B cell (primary cell): Measurements from ENCODE around the gene CHAC1. TPM values are rescaled to one million over a fixed set of nuclear protein-coding genes. Genes with fewer than 3 reads are reported as not detected.

ENCODE experiments used
- ATAC-seq: fragments of 200-7000 bp; cut with Tn5 transposase; one replicate; pipeline ENCODE4 v1.10.0; 2021; ENCODE audit warnings: low read depth, mild to moderate bottlenecking, moderate number of reproducible peaks, moderate library complexity
- CTCF ChIA-PET: fragments of 350-600 bp; sonication (Branson Sonifier 250); formaldehyde crosslinking; loops from one replicate; lab custom pipeline; 2021; ENCODE audit warnings: antibody characterized with exemption, inconsistent platforms; lab: Charles Lee
- POLR2A ChIA-PET: fragments of 350-600 bp; sonication (Branson Sonifier 250); formaldehyde crosslinking; loops from one replicate; lab custom pipeline; 2021; ENCODE audit warnings: antibody characterized with exemption; lab: Charles Lee
- DNase-seq: peaks from one replicate; pipeline ENCODE4 v3.0.0; 2013
- H2AFZ ChIP-seq: 2 replicates; pipeline ENCODE4 v1.6.1; 2012; ENCODE audit warnings: mild to moderate bottlenecking, low read depth, low read length; ENCODE audit not compliant: insufficient read depth, poor library complexity, severe bottlenecking
- H3K27ac ChIP-seq, 2 donors: 1 replicate in 1 of 2; 2 replicates in 1 of 2; pipeline ENCODE4 v1.5.1; 2012 to 2013; ENCODE audit warnings: low read length in 2 of 2, mild to moderate bottlenecking in 2 of 2, moderate library complexity in 1 of 2
- H3K27me3 ChIP-seq, 4 experiments: fragments of 200-600 bp in 1 of 4; sonication (generic) in 1 of 4; replicated peaks in 1 of 4; 1 replicate in 2 of 4; 2 replicates in 2 of 4; pipeline versions ENCODE4 v1.6.1 to v1.7.0; 2013 to 2016; ENCODE audit warnings: low read length in 3 of 4, mild to moderate bottlenecking in 2 of 4, mixed read lengths in 1 of 4, moderate library complexity in 1 of 4; ENCODE audit not compliant: insufficient read depth in 4 of 4, control insufficient read depth in 3 of 4; ENCODE audit errors: control extremely low read depth in 1 of 4
- H3K36me3 ChIP-seq, 2 experiments: replicated peaks in 1 of 2; 1 replicate in 1 of 2; 2 replicates in 1 of 2; pipeline versions ENCODE4 v1.6.1 to v1.7.1; 2013; ENCODE audit warnings: low read length in 1 of 2; ENCODE audit not compliant: insufficient read depth in 2 of 2, control insufficient read depth in 1 of 2; ENCODE audit errors: control extremely low read depth in 1 of 2, extremely low read depth in 1 of 2
- H3K4me1 ChIP-seq, 2 donors: fragments of 200-600 bp in 1 of 2; sonication (generic) in 1 of 2; 1 replicate in 1 of 2; 2 replicates in 1 of 2; pipeline versions ENCODE4 v1.5.1 to v1.6.1; 2013 to 2017; ENCODE audit warnings: low read length in 2 of 2; ENCODE audit not compliant: control insufficient read depth in 2 of 2, insufficient read depth in 2 of 2
- H3K4me2 ChIP-seq: replicated peaks from 2 replicates; pipeline ENCODE3; 2012; ENCODE audit warnings: mild to moderate bottlenecking, low read depth, low read length; ENCODE audit not compliant: poor library complexity, severe bottlenecking
- H3K4me3 ChIP-seq, 5 experiments: fragments of 200-600 bp in 1 of 5; sonication (generic) in 1 of 5; 1 replicate in 3 of 5; 2 replicates in 2 of 5; pipeline versions ENCODE4 v1.5.1 to v1.7.0; 2011 to 2016; ENCODE audit warnings: low read length in 4 of 5, mild to moderate bottlenecking in 4 of 5, low read depth in 2 of 5, control low read depth in 1 of 5, moderate library complexity in 1 of 5; ENCODE audit not compliant: insufficient read depth in 1 of 5; ENCODE audit errors: control extremely low read depth in 1 of 5, extremely low read depth in 1 of 5
- H3K79me2 ChIP-seq: fragments of 200-600 bp; sonication (generic); one replicate; pipeline ENCODE4 v1.6.0; 2016; ENCODE audit warnings: low read length; ENCODE audit not compliant: control insufficient read depth, insufficient read depth
- H3K9ac ChIP-seq: fragments of 200-600 bp; sonication (generic); 2 replicates; pipeline ENCODE4 v1.6.1; 2017; ENCODE audit warnings: mild to moderate bottlenecking, low read length, moderate library complexity
- H3K9me3 ChIP-seq, 3 donors: one replicate each; pipeline versions ENCODE4 v1.6.1 to v1.7.1; 2013; ENCODE audit warnings: low read length in 2 of 3; ENCODE audit not compliant: control insufficient read depth in 2 of 3, insufficient read depth in 1 of 3; ENCODE audit errors: control extremely low read depth in 1 of 3
- H4K20me1 ChIP-seq: 2 replicates; pipeline ENCODE4 v1.6.0; 2012; ENCODE audit warnings: mild to moderate bottlenecking, low read length; ENCODE audit not compliant: insufficient read depth, control insufficient read depth, poor library complexity, severe bottlenecking
- H3K27ac Mint-ChIP-seq: one replicate; pipeline ENCODE4 v1.8.0; 2021; ENCODE audit warnings: mixed read lengths
- H3K27me3 Mint-ChIP-seq: one replicate; pipeline ENCODE4 v1.8.0; 2021; ENCODE audit warnings: mixed read lengths
- H3K4me1 Mint-ChIP-seq: one replicate; pipeline ENCODE4 v1.8.0; 2021; ENCODE audit warnings: mixed read lengths
- H3K4me3 Mint-ChIP-seq: one replicate; pipeline ENCODE4 v1.8.0; 2021; ENCODE audit warnings: mixed read lengths
- H3K9me3 Mint-ChIP-seq: one replicate; pipeline ENCODE4 v1.8.0; 2022; ENCODE audit warnings: mixed read lengths; ENCODE audit not compliant: insufficient read depth
- EZH2 ChIP-seq: IDR thresholded peaks from 2 replicates; pipeline ENCODE4 v1.6.1; 2012; ENCODE audit warnings: borderline replicate concordance, low read depth, mild to moderate bottlenecking, moderate library complexity, low read length; ENCODE audit not compliant: insufficient read depth, poor library complexity, severe bottlenecking
- WGBS: methylation state at CpG from one replicate; pipeline ENCODE4 v1.1.5; 2013; ENCODE audit warnings: missing lambda C conversion rate; ENCODE audit not compliant: insufficient coverage; 5-methylcytosine and 5-hydroxymethylcytosine counted together
- intact Hi-C: fragments of 100-400 bp; cut with micrococcal nuclease; formaldehyde crosslinking; loops from one replicate; pipeline ENCODE4 v1.10.0; 2022
- polyA plus RNA-seq: library from polyadenylated mRNA; depleted of rRNA; stranded (reverse); fragments of >200 nt; gene quantifications from 2 replicates; pipeline ENCODE4 v1.2.3, GENCODE V29; 2012
- total RNA-seq, 2 donors: library from RNA; stranded (reverse); fragments of 120-200 nt in 1 of 2; gene quantifications; 1 replicate in 1 of 2; 2 replicates in 1 of 2; pipeline versions ENCODE4 v1.2.3 to v1.2.4, GENCODE V29; 2013 to 2022
- TF ChIP-seq, protein P1 (sequence below): fragments of 200-600 bp; IDR thresholded peaks from one replicate; pipeline ENCODE4 v1.8.0; 2022; ENCODE audit warnings: antibody characterized with exemption, mild to moderate bottlenecking

The CHAC1 gene
- total and polyA plus RNA-seq, 2 donors (not counting 1 experiment from before 2014, with no cell fraction given) = 0.81 to 3.6 TPM

DNA sequence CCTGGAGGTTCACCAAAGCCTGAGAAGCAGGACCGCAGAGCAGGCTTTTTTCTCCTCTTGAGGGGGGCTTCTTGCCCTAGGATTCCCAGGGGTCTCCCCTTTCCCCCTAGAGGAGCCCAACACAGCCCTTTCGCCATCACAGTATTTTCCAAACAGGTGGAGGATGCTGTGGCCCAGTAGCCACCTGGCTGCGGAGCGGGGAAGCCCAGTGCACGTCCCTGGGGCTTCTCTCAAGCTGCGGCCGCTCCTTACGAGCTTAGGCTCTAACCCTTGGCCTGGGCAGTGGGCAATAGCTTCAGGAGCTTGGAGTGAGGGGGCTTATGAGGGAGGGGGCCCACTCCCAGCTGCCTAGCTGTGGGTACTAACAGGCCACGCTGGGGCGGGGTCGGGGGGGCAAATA is 35.7 kb upstream of the CHAC1 start:
- DNase-seq = no peak
- Histone ChIP-seq H3K9me3 (no peaks in the 10 kb centered on the region), H4K20me1 (no peaks in the 10 kb centered on the region), H3K36me3 (no peaks in the 10 kb centered on the region), H3K4me2 (no peak overlapping the region), H3K79me2 (no peaks in the 10 kb centered on the region), H3K27me3 (no peaks in the 10 kb centered on the region), H3K27ac (no peak overlapping the region), H3K4me1 (no peaks in the 10 kb centered on the region), H2AFZ (no peak overlapping the region), H3K4me3 (no peak overlapping the region), H3K9ac (no peak overlapping the region)
- Mint-ChIP-seq H3K27me3 (no peaks in the 10 kb centered on the region), H3K9me3 (no peaks in the 10 kb centered on the region), H3K4me1 (no peaks in the 10 kb centered on the region), H3K27ac (no peak overlapping the region), H3K4me3 (no peak overlapping the region)
- ATAC-seq = no peak
- intact Hi-C loops = no loop called here
- ChIA-PET CTCF (interaction anchor here (0.6 kb wide), 2 partner anchors 13 to 820 kb away, joined by 3 read pairs; no protein-coding TSS in a partner anchor), POLR2A (interaction anchor here (0.6 kb wide), 1 partner anchor 13 kb away, joined by 10 read pairs; no protein-coding TSS in a partner anchor)
- no peak for TF ChIP-seq EZH2
- TF ChIP-seq, protein P1, sequence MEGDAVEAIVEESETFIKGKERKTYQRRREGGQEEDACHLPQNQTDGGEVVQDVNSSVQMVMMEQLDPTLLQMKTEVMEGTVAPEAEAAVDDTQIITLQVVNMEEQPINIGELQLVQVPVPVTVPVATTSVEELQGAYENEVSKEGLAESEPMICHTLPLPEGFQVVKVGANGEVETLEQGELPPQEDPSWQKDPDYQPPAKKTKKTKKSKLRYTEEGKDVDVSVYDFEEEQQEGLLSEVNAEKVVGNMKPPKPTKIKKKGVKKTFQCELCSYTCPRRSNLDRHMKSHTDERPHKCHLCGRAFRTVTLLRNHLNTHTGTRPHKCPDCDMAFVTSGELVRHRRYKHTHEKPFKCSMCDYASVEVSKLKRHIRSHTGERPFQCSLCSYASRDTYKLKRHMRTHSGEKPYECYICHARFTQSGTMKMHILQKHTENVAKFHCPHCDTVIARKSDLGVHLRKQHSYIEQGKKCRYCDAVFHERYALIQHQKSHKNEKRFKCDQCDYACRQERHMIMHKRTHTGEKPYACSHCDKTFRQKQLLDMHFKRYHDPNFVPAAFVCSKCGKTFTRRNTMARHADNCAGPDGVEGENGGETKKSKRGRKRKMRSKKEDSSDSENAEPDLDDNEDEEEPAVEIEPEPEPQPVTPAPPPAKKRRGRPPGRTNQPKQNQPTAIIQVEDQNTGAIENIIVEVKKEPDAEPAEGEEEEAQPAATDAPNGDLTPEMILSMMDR = no peak
- 93% methylated on average over 8 of the region's 11 CpGs for WGBS

DNA sequence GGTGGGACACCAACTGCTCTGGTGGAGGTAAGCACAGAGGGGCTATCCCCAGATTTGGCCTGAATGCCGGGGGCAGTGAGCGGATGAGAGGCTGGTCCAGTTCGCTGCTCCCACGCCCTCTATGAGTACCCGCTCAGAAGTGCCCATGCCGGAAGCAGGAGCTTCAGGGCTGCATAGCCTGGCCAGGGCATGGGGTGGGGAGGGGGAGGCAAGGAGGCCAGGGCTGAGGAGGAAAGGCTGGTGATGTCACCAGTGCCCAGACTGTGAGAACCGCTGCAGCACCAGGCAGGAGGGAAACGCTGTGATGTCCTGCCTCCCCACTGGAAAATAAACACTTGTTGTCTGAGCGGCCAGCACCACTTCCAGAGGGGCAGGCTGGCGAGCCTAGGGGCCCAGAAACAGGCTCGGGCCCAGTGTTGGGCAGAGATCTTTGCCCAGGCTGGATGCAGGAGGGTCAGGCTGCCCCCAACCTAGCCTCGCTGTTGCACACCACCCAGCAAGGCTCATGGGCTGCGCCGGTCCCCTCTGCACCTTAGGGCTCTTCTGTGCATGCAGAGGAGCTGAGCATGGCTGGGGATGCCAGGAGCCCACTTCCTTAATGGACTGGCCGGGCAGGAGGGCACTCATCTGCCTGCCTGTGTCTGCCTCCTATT is 35.0 kb upstream of the CHAC1 start:
- Histone ChIP-seq H3K4me2 (no peak overlapping the region), H4K20me1 (no peaks in the 10 kb centered on the region), H3K9me3 (no peaks in the 10 kb centered on the region), H3K36me3 (no peaks in the 10 kb centered on the region), H3K4me1 (no peaks in the 10 kb centered on the region), H3K27ac (no peak overlapping the region), H3K79me2 (no peaks in the 10 kb centered on the region), H3K9ac (no peak overlapping the region), H2AFZ (no peak overlapping the region), H3K27me3 (no peaks in the 10 kb centered on the region), H3K4me3 (no peak overlapping the region)
- H3K27me3 Mint-ChIP-seq = no peaks in the 10 kb centered on the region
- intact Hi-C loops = no loop called here
- ChIA-PET POLR2A (no interaction called here), CTCF (no interaction called here)
- no peaks in the 10 kb centered on the region for H3K9me3 Mint-ChIP-seq
- no peak overlapping the region for H3K27ac Mint-ChIP-seq
- H3K4me3 Mint-ChIP-seq = no peak overlapping the region
- TF ChIP-seq, protein P1 = no peak
- TF ChIP-seq EZH2 = no peak
- H3K4me1 Mint-ChIP-seq = no peaks in the 10 kb centered on the region
- WGBS = 93% methylated on average over 15 of the region's 15 CpGs
- no peak for ATAC-seq
- DNase-seq = no peak
